ENCODE results near the gene STK24. TPM values are rescaled to one million over a fixed set of nuclear protein-coding genes. Genes with fewer than 3 reads are reported as not detected.
A peak's percentile ranks its signal among the peaks of the same experiment; 100 is the strongest.

STK24 gene
- total RNA-seq, 1 experiment from 2014 or later, result 51.2 TPM

- Mint-ChIP-seq H3K4me1 (ENCODE audit: low read depth, unreplicated experiment) (peaks cover 17% of the 10 kb centered on the region), H3K27me3 (ENCODE audit: unreplicated experiment) (no peaks in the 10 kb centered on the region), H3K36me3 (ENCODE audit: insufficient read depth, unreplicated experiment) (peaks cover 15% of the 10 kb centered on the region), H3K27ac (ENCODE audit: unreplicated experiment) (no peak overlapping the region), H3K4me3 (ENCODE audit: low read depth, unreplicated experiment) (no peak overlapping the region), H3K9me3 (ENCODE audit: low read depth, unreplicated experiment) (no peaks in the 10 kb centered on the region)
- no peak for DNase-seq
- CTCF ChIA-PET, result no interaction called here
- intact Hi-C loops (cut with micrococcal nuclease; ENCODE audit: unreplicated experiment), result no loop called here
- no TSS peak for BruUV-seq (replicated peaks)
- no peak for TF ChIP-seq CTCF (IDR thresholded peaks at IDR 0.05; ENCODE audit: unreplicated experiment)
Observed at GRCh38 chr13:98539666-98540065, 37.2 kb downstream of the STK24 start.

- Mint-ChIP-seq H3K4me1 (ENCODE audit: low read depth, unreplicated experiment) (peaks cover 22% of the 10 kb centered on the region), H3K36me3 (ENCODE audit: insufficient read depth, unreplicated experiment) (peaks cover 15% of the 10 kb centered on the region), H3K4me3 (ENCODE audit: low read depth, unreplicated experiment) (no peak overlapping the region), H3K27ac (ENCODE audit: unreplicated experiment) (no peak overlapping the region), H3K9me3 (ENCODE audit: low read depth, unreplicated experiment) (no peaks in the 10 kb centered on the region), H3K27me3 (ENCODE audit: unreplicated experiment) (no peaks in the 10 kb centered on the region)
- intact Hi-C loops (cut with micrococcal nuclease; ENCODE audit: unreplicated experiment), result no loop called here
- no peak for TF ChIP-seq CTCF (IDR thresholded peaks at IDR 0.05; ENCODE audit: unreplicated experiment)
- CTCF ChIA-PET, result no interaction called here
- DNase-seq, result no peak
- no TSS peak for BruUV-seq (replicated peaks)
Observed at GRCh38 chr13:98538876-98539275, 38.0 kb downstream of the STK24 start.

- no peaks in the 10 kb centered on the region for H3K9me3 Mint-ChIP-seq (ENCODE audit: low read depth, unreplicated experiment)
- H3K4me1 Mint-ChIP-seq (ENCODE audit: low read depth, unreplicated experiment), result peaks cover 22% of the 10 kb centered on the region
- no peak for TF ChIP-seq CTCF (IDR thresholded peaks at IDR 0.05; ENCODE audit: unreplicated experiment)
- H3K4me3 Mint-ChIP-seq (ENCODE audit: low read depth, unreplicated experiment), result no peak overlapping the region
- CTCF ChIA-PET, result no interaction called here
- intact Hi-C loops (cut with micrococcal nuclease; ENCODE audit: unreplicated experiment), result no loop called here
- no peak overlapping the region for H3K27ac Mint-ChIP-seq (ENCODE audit: unreplicated experiment)
- no TSS peak for BruUV-seq (replicated peaks)
- peaks cover 15% of the 10 kb centered on the region for H3K36me3 Mint-ChIP-seq (ENCODE audit: insufficient read depth, unreplicated experiment)
- H3K27me3 Mint-ChIP-seq (ENCODE audit: unreplicated experiment), result no peaks in the 10 kb centered on the region
- DNase-seq, result no peak
Observed at GRCh38 chr13:98537740-98538139, 39.2 kb downstream of the STK24 start.

GRCh38 chr13:98537306-98537705 is 39.6 kb downstream of the STK24 start:
- BruUV-seq (replicated peaks), result no TSS peak
- CTCF ChIA-PET, result no interaction called here
- Mint-ChIP-seq H3K36me3 (ENCODE audit: insufficient read depth, unreplicated experiment) (peaks cover 15% of the 10 kb centered on the region), H3K27ac (ENCODE audit: unreplicated experiment) (no peak overlapping the region), H3K4me3 (ENCODE audit: low read depth, unreplicated experiment) (no peak overlapping the region), H3K4me1 (ENCODE audit: low read depth, unreplicated experiment) (peaks cover 22% of the 10 kb centered on the region), H3K9me3 (ENCODE audit: low read depth, unreplicated experiment) (no peaks in the 10 kb centered on the region), H3K27me3 (ENCODE audit: unreplicated experiment) (no peaks in the 10 kb centered on the region)
- no peak for TF ChIP-seq CTCF (IDR thresholded peaks at IDR 0.05; ENCODE audit: unreplicated experiment)
- no peak for DNase-seq
- intact Hi-C loops (cut with micrococcal nuclease; ENCODE audit: unreplicated experiment), result no loop called here

DNA sequence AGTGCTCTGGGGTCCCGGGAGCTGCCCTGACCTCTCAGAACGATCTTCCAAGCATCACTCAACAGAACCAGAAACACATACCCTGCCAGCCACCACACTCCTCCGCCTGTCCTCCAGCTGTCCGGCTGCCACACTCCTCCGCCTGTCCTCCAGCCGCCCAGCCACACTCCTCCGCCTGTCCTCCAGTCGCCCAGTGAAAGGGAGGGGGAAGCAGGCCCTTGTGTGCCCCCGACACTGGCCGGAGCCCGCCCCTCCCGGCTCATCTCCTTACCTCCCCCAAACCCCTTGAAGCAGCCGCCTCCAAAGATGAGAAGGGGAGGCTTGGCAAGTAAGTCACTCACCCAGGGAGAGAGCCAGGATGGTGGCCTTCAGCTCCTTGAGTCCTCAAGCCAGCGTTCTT is 40.2 kb downstream of the STK24 start:
- peaks cover 15% of the 10 kb centered on the region for H3K36me3 Mint-ChIP-seq (ENCODE audit: insufficient read depth, unreplicated experiment)
- peak overlapping the region; percentile 34 for H3K4me3 Mint-ChIP-seq (ENCODE audit: low read depth, unreplicated experiment)
- H3K4me1 Mint-ChIP-seq (ENCODE audit: low read depth, unreplicated experiment), result peaks cover 22% of the 10 kb centered on the region
- BruUV-seq (replicated peaks), result no TSS peak
- intact Hi-C loops (cut with micrococcal nuclease; ENCODE audit: unreplicated experiment), result no loop called here
- no peak for TF ChIP-seq CTCF (IDR thresholded peaks at IDR 0.05; ENCODE audit: unreplicated experiment)
- CTCF ChIA-PET, result no interaction called here
- no peak for DNase-seq
- no peaks in the 10 kb centered on the region for H3K27me3 Mint-ChIP-seq (ENCODE audit: unreplicated experiment)
- no peaks in the 10 kb centered on the region for H3K9me3 Mint-ChIP-seq (ENCODE audit: low read depth, unreplicated experiment)
- no peak overlapping the region for H3K27ac Mint-ChIP-seq (ENCODE audit: unreplicated experiment)

Measured in Calu3 (cell line).